AG04450 (cell line): ENCODE measurements around the gene BTG1. TPM values are rescaled to one million over a fixed set of nuclear protein-coding genes. Genes with fewer than 3 reads are reported as not detected.

Experiments
- CTCF ChIA-PET: fragments of 300-600, 350-600 bp; formaldehyde crosslinking; extraction: SDS; loops from one replicate; lab custom pipeline; 2022; ENCODE audit warnings: antibody characterized with exemption, inconsistent platforms; lab: Charles Lee
- POLR2A ChIA-PET: fragments of 350-600 bp; formaldehyde crosslinking; extraction: SDS; loops from one replicate; lab custom pipeline; 2021; ENCODE audit warnings: antibody characterized with exemption, inconsistent platforms; lab: Yijun Ruan, JAX
- DNase-seq: peaks from one replicate; pipeline ENCODE4 v3.0.0-alpha.2; 2011; ENCODE audit warnings: low read depth, low spot score
- H3K27ac ChIP-seq: one replicate; pipeline ENCODE4 v1.5.1; 2012; ENCODE audit warnings: low read depth, low read length, control low read depth
- H3K27me3 ChIP-seq: one replicate; pipeline ENCODE4 v1.6.0; 2012; ENCODE audit warnings: low read length; ENCODE audit not compliant: control insufficient read depth, insufficient read depth
- H3K4me3 ChIP-seq: 2 replicates; pipeline ENCODE4 v1.5.1; 2011; ENCODE audit warnings: mild to moderate bottlenecking, low read depth, low read length, control low read depth
- H3K9me3 ChIP-seq: 2 replicates; pipeline ENCODE4 v1.5.1; 2012; ENCODE audit warnings: low read length; ENCODE audit not compliant: control insufficient read depth, insufficient read depth
- CTCF ChIP-seq: IDR thresholded peaks from 2 replicates; pipeline ENCODE4 v1.5.1; 2011; ENCODE audit warnings: low read depth, low read length, control low read depth, inconsistent platforms
- polyA plus RNA-seq: library from polyadenylated mRNA; depleted of rRNA; stranded (reverse); fragments of >200 nt; gene quantifications from 2 replicates; pipeline ENCODE4 v1.2.3, GENCODE V29; 2011

Gene BTG1
- polyA plus RNA-seq, 1 experiment: 89.7 TPM

DNA sequence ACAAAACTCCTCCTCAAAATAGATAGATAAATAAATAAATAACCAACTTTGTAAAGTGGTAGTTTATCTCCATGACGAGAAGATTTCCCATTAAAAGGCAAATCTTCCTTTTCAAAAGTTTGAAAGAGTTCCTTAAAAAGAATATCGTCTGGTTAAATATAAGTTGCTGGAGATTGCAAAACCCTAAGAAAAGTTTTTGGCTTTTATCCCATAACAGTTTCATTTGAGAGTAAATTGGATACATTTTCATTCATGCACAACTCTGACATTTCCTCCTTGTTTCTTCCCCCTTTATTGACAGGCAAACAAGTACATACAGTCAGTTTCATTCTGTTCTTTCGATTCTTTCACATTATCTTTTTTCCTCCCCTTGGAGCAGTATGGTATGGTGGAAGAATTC, 45.4 kb upstream of the BTG1 start:
- ChIA-PET CTCF (no interaction called here), POLR2A (no interaction called here)
- no peak for DNase-seq
- Histone ChIP-seq H3K9me3 (no peaks in the 10 kb centered on the region), H3K27me3 (no peaks in the 10 kb centered on the region), H3K4me3 (no peak overlapping the region), H3K27ac (no peak overlapping the region)
- no peak for TF ChIP-seq CTCF

DNA sequence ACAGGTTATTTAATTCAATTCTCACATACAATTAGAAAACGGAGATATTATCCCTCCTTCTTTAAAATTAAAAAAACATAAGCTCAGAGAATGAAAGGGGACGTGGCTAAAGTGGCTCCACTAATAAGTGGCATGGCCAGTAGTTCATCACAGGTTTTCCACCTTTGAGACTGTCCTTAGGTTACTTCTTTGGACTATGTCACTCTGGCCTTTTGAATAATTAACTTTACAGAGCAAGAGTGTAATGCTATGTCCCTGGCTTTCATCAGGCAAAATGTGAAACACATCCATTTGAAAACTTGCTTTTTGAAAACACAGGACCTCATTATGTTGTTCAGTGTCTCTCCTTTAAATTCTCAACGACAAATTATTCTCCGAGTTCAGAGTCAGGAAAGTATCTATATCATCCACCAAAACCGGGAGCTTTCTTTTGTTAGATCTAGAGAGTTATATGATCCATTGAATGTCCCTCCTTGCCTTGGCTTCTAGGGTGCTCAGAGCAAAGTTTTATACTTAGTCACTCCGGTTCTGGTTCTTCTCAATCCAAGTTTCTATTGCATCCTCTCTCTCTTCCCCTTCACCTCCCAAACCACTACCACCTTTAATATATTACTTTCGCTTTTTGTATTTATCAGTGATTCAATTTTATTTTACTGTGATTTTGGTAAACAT, 43.0 kb upstream of the BTG1 start:
- Histone ChIP-seq H3K27me3 (no peaks in the 10 kb centered on the region), H3K27ac (no peak overlapping the region), H3K4me3 (no peak overlapping the region), H3K9me3 (no peaks in the 10 kb centered on the region)
- no peak for DNase-seq
- no peak for TF ChIP-seq CTCF
- ChIA-PET CTCF (interaction anchor here (0.6 kb wide), 1 partner anchor 327 kb away, joined by 3 read pairs; no protein-coding TSS in a partner anchor), POLR2A (no interaction called here)

GRCh38 chr12:92186038-92186470, 40.4 kb upstream of the BTG1 start:
- H3K27me3 ChIP-seq: no peaks in the 10 kb centered on the region
- DNase-seq: no peak
- H3K9me3 ChIP-seq: no peaks in the 10 kb centered on the region
- no peak overlapping the region for H3K27ac ChIP-seq
- ChIA-PET POLR2A (no interaction called here), CTCF (no interaction called here)
- TF ChIP-seq CTCF: no peak
- no peak overlapping the region for H3K4me3 ChIP-seq

GRCh38 chr12:92185052-92185451, 39.4 kb upstream of the BTG1 start:
- no peak for DNase-seq
- Histone ChIP-seq H3K4me3 (no peak overlapping the region), H3K9me3 (no peaks in the 10 kb centered on the region), H3K27ac (no peak overlapping the region), H3K27me3 (no peaks in the 10 kb centered on the region)
- POLR2A ChIA-PET: no interaction called here
- TF ChIP-seq CTCF: no peak
- CTCF ChIA-PET: no interaction called here

- no peaks in the 10 kb centered on the region for H3K27me3 ChIP-seq
- DNase-seq: no peak
- CTCF ChIA-PET: no interaction called here
- no peak for TF ChIP-seq CTCF
- H3K9me3 ChIP-seq: no peaks in the 10 kb centered on the region
- POLR2A ChIA-PET: no interaction called here
- no peak overlapping the region for H3K4me3 ChIP-seq
- H3K27ac ChIP-seq: no peak overlapping the region
These were observed 37.9 kb upstream of the BTG1 start for GRCh38 chr12:92183575-92183974.
